Ovary (tissue), 3 donors: Measurements from ENCODE around the gene IL1R2.

Experiments used
- EP300 ChIP-seq: sonication (generic); formaldehyde crosslinking; IDR thresholded peaks from one replicate; pipeline ENCODE4 v1.6.1; 2017; ENCODE audit warnings: antibody characterized with exemption
- POLR2A ChIP-seq: fragments of 450-650 bp; IDR thresholded peaks from one replicate; pipeline ENCODE4 v1.6.1; 2017; ENCODE audit warnings: antibody characterized with exemption, mild to moderate bottlenecking, moderate library complexity
- TF ChIP-seq, protein P1 (sequence below), 3 donors: fragments of 450-650 bp in 2 of 3; fragments of 200-600 bp in 1 of 3; IDR thresholded peaks; one replicate each; pipeline versions ENCODE4 v1.5.1 to v1.8.0; 2016 to 2022; ENCODE audit warnings: antibody characterized with exemption in 3 of 3, mild to moderate bottlenecking in 1 of 3
- donor health status: DM: no; HTN: no; CAD: no.

GRCh38 chr2:102000813-102001766 lies 9.3 kb downstream of the IL1R2 start:
- TF ChIP-seq, protein P1, sequence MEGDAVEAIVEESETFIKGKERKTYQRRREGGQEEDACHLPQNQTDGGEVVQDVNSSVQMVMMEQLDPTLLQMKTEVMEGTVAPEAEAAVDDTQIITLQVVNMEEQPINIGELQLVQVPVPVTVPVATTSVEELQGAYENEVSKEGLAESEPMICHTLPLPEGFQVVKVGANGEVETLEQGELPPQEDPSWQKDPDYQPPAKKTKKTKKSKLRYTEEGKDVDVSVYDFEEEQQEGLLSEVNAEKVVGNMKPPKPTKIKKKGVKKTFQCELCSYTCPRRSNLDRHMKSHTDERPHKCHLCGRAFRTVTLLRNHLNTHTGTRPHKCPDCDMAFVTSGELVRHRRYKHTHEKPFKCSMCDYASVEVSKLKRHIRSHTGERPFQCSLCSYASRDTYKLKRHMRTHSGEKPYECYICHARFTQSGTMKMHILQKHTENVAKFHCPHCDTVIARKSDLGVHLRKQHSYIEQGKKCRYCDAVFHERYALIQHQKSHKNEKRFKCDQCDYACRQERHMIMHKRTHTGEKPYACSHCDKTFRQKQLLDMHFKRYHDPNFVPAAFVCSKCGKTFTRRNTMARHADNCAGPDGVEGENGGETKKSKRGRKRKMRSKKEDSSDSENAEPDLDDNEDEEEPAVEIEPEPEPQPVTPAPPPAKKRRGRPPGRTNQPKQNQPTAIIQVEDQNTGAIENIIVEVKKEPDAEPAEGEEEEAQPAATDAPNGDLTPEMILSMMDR (IDR thresholded peaks at IDR 0.05) = no peak
- TF ChIP-seq POLR2A (no peak), EP300 (no peak)
